Suppressor macrophage (primary cell): ENCODE measurements around the gene EPN1.

Experiments
- DNase-seq, 4 experiments: peaks; one replicate each; pipeline ENCODE4 v3.0.0-alpha.2; 2020 to 2022

The EPN1 gene

GRCh38 chr19:55660991-55661390 lies 14.0 kb upstream of the EPN1 start:
- no peak for DNase-seq

GRCh38 chr19:55661826-55662225 lies 13.2 kb upstream of the EPN1 start:
- no peak for DNase-seq

- no peak for DNase-seq
Observed at GRCh38 chr19:55663846-55664536, 11.0 kb upstream of the EPN1 start.

GRCh38 chr19:55666343-55667005 lies 8.6 kb upstream of the EPN1 start:
- DNase-seq, result no peak

GRCh38 chr19:55667006-55667381 lies 8.0 kb upstream of the EPN1 start:
- DNase-seq, result no peak

GRCh38 chr19:55667511-55667910 lies 7.5 kb upstream of the EPN1 start:
- DNase-seq, result no peak

GRCh38 chr19:55667958-55668357 lies 7.1 kb upstream of the EPN1 start:
- no peak for DNase-seq

- no peak for DNase-seq
Observed at GRCh38 chr19:55668603-55669348, 6.2 kb upstream of the EPN1 start.

- DNase-seq, result no peak
Observed at GRCh38 chr19:55669418-55670279, 5.4 kb upstream of the EPN1 start.

- peak in 2 of 4 experiments; percentile 21 for DNase-seq
Observed at GRCh38 chr19:55670280-55671053, 4.6 kb upstream of the EPN1 start.

GRCh38 chr19:55671054-55671378 lies 4.0 kb upstream of the EPN1 start:
- no peak for DNase-seq

- DNase-seq, result no peak
Observed at GRCh38 chr19:55672418-55672817, 2.6 kb upstream of the EPN1 start.

- no peak for DNase-seq
Observed at GRCh38 chr19:55673465-55673864, 1.6 kb upstream of the EPN1 start.

- DNase-seq, result no peak
Observed at GRCh38 chr19:55673889-55674288, 1.1 kb upstream of the EPN1 start.

- no peak for DNase-seq
Observed at GRCh38 chr19:55674459-55674840, 576 bp upstream of the EPN1 start.

- peak in 2 of 4 experiments; percentile 8 to 20 for DNase-seq
Observed at GRCh38 chr19:55675661-55676354, 782 bp downstream of the EPN1 start.

- no peak for DNase-seq
Observed at GRCh38 chr19:55676383-55676782, 1.4 kb downstream of the EPN1 start.

GRCh38 chr19:55676889-55677505 lies 2.0 kb downstream of the EPN1 start:
- no peak for DNase-seq

GRCh38 chr19:55677572-55678028 lies 2.6 kb downstream of the EPN1 start:
- DNase-seq, result peak in 3 of 4 experiments; percentile 23 to 40 (median 36)

- peak; percentile 79 to 93 (median 91) for DNase-seq
Observed at GRCh38 chr19:55678121-55678671, 3.2 kb downstream of the EPN1 start.
